ENCODE results near the gene TNIP2.
"Not testable (repeated sequence)": the region's sequence is repeated elsewhere in the genome, so short reads cannot be mapped to it uniquely, and the experiment has no call there.

The TNIP2 gene

GRCh38 chr4:2785613-2786012 is 29.5 kb upstream of the TNIP2 start:
- no peak overlapping the region for H4K8ac ChIP-seq (ENCODE audit: low read length)
- H3K27me3 ChIP-seq (ENCODE audit: control insufficient read depth in 1 of 2, insufficient read depth in 1 of 2, low read length in 2 of 2), result peaks cover 0 to 4% of the 10 kb centered on the region in 2 experiments
- no peak overlapping the region for H2AK5ac ChIP-seq (ENCODE audit: low read length, severe bottlenecking)
- no peak overlapping the region for H3K14ac ChIP-seq (ENCODE audit: low read length in 2 of 2)
- H2AFZ ChIP-seq (ENCODE audit: low read depth, low read length), result no peak overlapping the region
- H2BK15ac ChIP-seq (ENCODE audit: low read depth, poor library complexity, severe bottlenecking), result no peak overlapping the region
- H3K4ac ChIP-seq (ENCODE audit: low read depth in 1 of 2, low read length in 2 of 2), result no peak overlapping the region
- H3K79me1 ChIP-seq (replicated peaks; ENCODE audit: low read length, poor library complexity, severe bottlenecking), result no peaks in the 10 kb centered on the region
- H3K27ac ChIP-seq (ENCODE audit: low read length, poor library complexity, severe bottlenecking), result no peak overlapping the region
- H2BK12ac ChIP-seq (ENCODE audit: low read length in 2 of 2), result no peak overlapping the region
- WGBS, result 68% methylated on average over 3 of the region's 4 CpGs
- no peak overlapping the region for H2BK120ac ChIP-seq (ENCODE audit: low read depth, low read length)
- H3K18ac ChIP-seq (ENCODE audit: low read depth in 1 of 2, low read length in 2 of 2), result no peak overlapping the region
- DNase-seq, result peak; percentile 28
- H3K9me3 ChIP-seq (ENCODE audit: control insufficient read depth, low read length), result peaks cover 20% of the 10 kb centered on the region
- no peak overlapping the region for H3K4me3 ChIP-seq (ENCODE audit: insufficient read depth in 1 of 2, low read depth in 1 of 2, low read length in 2 of 2)
- no peaks in the 10 kb centered on the region for H3K36me3 ChIP-seq (ENCODE audit: control insufficient read depth in 1 of 2, insufficient read depth in 2 of 2, low read depth in 1 of 2, low read length in 2 of 2)
- H3K4me1 ChIP-seq (ENCODE audit: control insufficient read depth, insufficient read depth, low read depth, low read length), result peaks cover 9% of the 10 kb centered on the region
- no peak overlapping the region for H3K4me2 ChIP-seq (ENCODE audit: low read length, poor library complexity, severe bottlenecking)
- H3K9ac ChIP-seq (ENCODE audit: low read length), result no peak overlapping the region
- no peak overlapping the region for H4K91ac ChIP-seq (ENCODE audit: low read length)
- no peak overlapping the region for H3K23ac ChIP-seq (ENCODE audit: low read length in 2 of 2)
- H2BK5ac ChIP-seq (ENCODE audit: low read depth, low read length, poor library complexity, severe bottlenecking), result no peak overlapping the region

- Histone ChIP-seq H3K27ac (ENCODE audit: low read length, poor library complexity, severe bottlenecking) (no peak overlapping the region), H2BK120ac (ENCODE audit: low read depth, low read length) (no peak overlapping the region), H3K36me3 (ENCODE audit: control insufficient read depth in 1 of 2, insufficient read depth in 2 of 2, low read depth in 1 of 2, low read length in 2 of 2) (no peaks in the 10 kb centered on the region), H3K23ac (ENCODE audit: low read length in 2 of 2) (no peak overlapping the region), H3K18ac (ENCODE audit: low read depth in 1 of 2, low read length in 2 of 2) (no peak overlapping the region), H2BK5ac (ENCODE audit: low read depth, low read length, poor library complexity, severe bottlenecking) (no peak overlapping the region), H2AFZ (ENCODE audit: low read depth, low read length) (no peak overlapping the region), H3K27me3 (ENCODE audit: control insufficient read depth in 1 of 2, insufficient read depth in 1 of 2, low read length in 2 of 2) (peaks cover 0 to 4% of the 10 kb centered on the region in 2 experiments), H3K9me3 (ENCODE audit: control insufficient read depth, low read length) (peaks cover 20% of the 10 kb centered on the region), H4K91ac (ENCODE audit: low read length) (no peak overlapping the region), H3K79me1 (replicated peaks; ENCODE audit: low read length, poor library complexity, severe bottlenecking) (no peaks in the 10 kb centered on the region), H3K4me3 (ENCODE audit: insufficient read depth in 1 of 2, low read depth in 1 of 2, low read length in 2 of 2) (no peak overlapping the region), H4K8ac (ENCODE audit: low read length) (no peak overlapping the region), H3K14ac (ENCODE audit: low read length in 2 of 2) (no peak overlapping the region), H2BK15ac (ENCODE audit: low read depth, poor library complexity, severe bottlenecking) (no peak overlapping the region), H3K9ac (ENCODE audit: low read length) (no peak overlapping the region), H3K4me1 (ENCODE audit: control insufficient read depth, insufficient read depth, low read depth, low read length) (peaks cover 9% of the 10 kb centered on the region), H2AK5ac (ENCODE audit: low read length, severe bottlenecking) (no peak overlapping the region), H2BK12ac (ENCODE audit: low read length in 2 of 2) (no peak overlapping the region), H3K4ac (ENCODE audit: low read depth in 1 of 2, low read length in 2 of 2) (no peak overlapping the region), H3K4me2 (ENCODE audit: low read length, poor library complexity, severe bottlenecking) (no peak overlapping the region)
- DNase-seq, result no peak
- WGBS, result 85% methylated on average over 4 of the region's 4 CpGs
Observed at GRCh38 chr4:2783790-2784189, 27.7 kb upstream of the TNIP2 start.

- H3K79me1 ChIP-seq (replicated peaks; ENCODE audit: low read length, poor library complexity, severe bottlenecking), result no peaks in the 10 kb centered on the region
- H3K14ac ChIP-seq (ENCODE audit: low read length in 2 of 2), result no peak overlapping the region
- no peak overlapping the region for H2AK5ac ChIP-seq (ENCODE audit: low read length, severe bottlenecking)
- H2BK12ac ChIP-seq (ENCODE audit: low read length in 2 of 2), result no peak overlapping the region
- H3K36me3 ChIP-seq (ENCODE audit: control insufficient read depth in 1 of 2, insufficient read depth in 2 of 2, low read depth in 1 of 2, low read length in 2 of 2), result no peaks in the 10 kb centered on the region
- H2BK5ac ChIP-seq (ENCODE audit: low read depth, low read length, poor library complexity, severe bottlenecking), result no peak overlapping the region
- H3K4me1 ChIP-seq (ENCODE audit: control insufficient read depth, insufficient read depth, low read depth, low read length), result no peaks in the 10 kb centered on the region
- H3K27ac ChIP-seq (ENCODE audit: low read length, poor library complexity, severe bottlenecking), result no peak overlapping the region
- H2AFZ ChIP-seq (ENCODE audit: low read depth, low read length), result no peak overlapping the region
- no peak overlapping the region for H3K9ac ChIP-seq (ENCODE audit: low read length)
- no peak overlapping the region for H3K23ac ChIP-seq (ENCODE audit: low read length in 2 of 2)
- no peak overlapping the region for H3K4me3 ChIP-seq (ENCODE audit: insufficient read depth in 1 of 2, low read depth in 1 of 2, low read length in 2 of 2)
- peaks cover 20% of the 10 kb centered on the region for H3K9me3 ChIP-seq (ENCODE audit: control insufficient read depth, low read length)
- H4K8ac ChIP-seq (ENCODE audit: low read length), result no peak overlapping the region
- H3K27me3 ChIP-seq (ENCODE audit: control insufficient read depth in 1 of 2, insufficient read depth in 1 of 2, low read length in 2 of 2), result peaks cover 0 to 4% of the 10 kb centered on the region in 2 experiments
- H3K4me2 ChIP-seq (ENCODE audit: low read length, poor library complexity, severe bottlenecking), result no peak overlapping the region
- no peak for DNase-seq
- H3K18ac ChIP-seq (ENCODE audit: low read depth in 1 of 2, low read length in 2 of 2), result no peak overlapping the region
- H2BK15ac ChIP-seq (ENCODE audit: low read depth, poor library complexity, severe bottlenecking), result no peak overlapping the region
- no peak overlapping the region for H4K91ac ChIP-seq (ENCODE audit: low read length)
- 92% methylated on average over 6 of the region's 10 CpGs for WGBS
- no peak overlapping the region for H3K4ac ChIP-seq (ENCODE audit: low read depth in 1 of 2, low read length in 2 of 2)
- H2BK120ac ChIP-seq (ENCODE audit: low read depth, low read length), result no peak overlapping the region
Observed at GRCh38 chr4:2781911-2782310, 25.8 kb upstream of the TNIP2 start.

- WGBS, result 94% methylated on average over 5 of the region's 5 CpGs
- H2AK5ac ChIP-seq (ENCODE audit: low read length, severe bottlenecking); H2BK15ac ChIP-seq (ENCODE audit: low read depth, poor library complexity, severe bottlenecking); H3K23ac ChIP-seq (ENCODE audit: low read length in 2 of 2); H3K4ac ChIP-seq (ENCODE audit: low read depth in 1 of 2, low read length in 2 of 2); H3K4me2 ChIP-seq (ENCODE audit: low read length, poor library complexity, severe bottlenecking); DNase-seq; H4K91ac ChIP-seq (ENCODE audit: low read length); H3K27me3 ChIP-seq (ENCODE audit: control insufficient read depth in 1 of 2, insufficient read depth in 1 of 2, low read length in 2 of 2); H3K4me3 ChIP-seq (ENCODE audit: insufficient read depth in 1 of 2, low read depth in 1 of 2, low read length in 2 of 2); H3K79me1 ChIP-seq (replicated peaks; ENCODE audit: low read length, poor library complexity, severe bottlenecking); H2BK12ac ChIP-seq (ENCODE audit: low read length in 2 of 2); H3K27ac ChIP-seq (ENCODE audit: low read length, poor library complexity, severe bottlenecking); H2BK120ac ChIP-seq (ENCODE audit: low read depth, low read length); H3K18ac ChIP-seq (ENCODE audit: low read depth in 1 of 2, low read length in 2 of 2); H3K9ac ChIP-seq (ENCODE audit: low read length); H3K4me1 ChIP-seq (ENCODE audit: control insufficient read depth, insufficient read depth, low read depth, low read length); H2AFZ ChIP-seq (ENCODE audit: low read depth, low read length); H3K14ac ChIP-seq (ENCODE audit: low read length in 2 of 2); H2BK5ac ChIP-seq (ENCODE audit: low read depth, low read length, poor library complexity, severe bottlenecking); H4K8ac ChIP-seq (ENCODE audit: low read length); H3K36me3 ChIP-seq (ENCODE audit: control insufficient read depth in 1 of 2, insufficient read depth in 2 of 2, low read depth in 1 of 2, low read length in 2 of 2): not testable (repeated sequence)
- peaks cover 20% of the 10 kb centered on the region for H3K9me3 ChIP-seq (ENCODE audit: control insufficient read depth, low read length)
Observed at GRCh38 chr4:2780643-2781042, 24.5 kb upstream of the TNIP2 start.
